ENCODE data around the gene MRPL42.

DNA sequence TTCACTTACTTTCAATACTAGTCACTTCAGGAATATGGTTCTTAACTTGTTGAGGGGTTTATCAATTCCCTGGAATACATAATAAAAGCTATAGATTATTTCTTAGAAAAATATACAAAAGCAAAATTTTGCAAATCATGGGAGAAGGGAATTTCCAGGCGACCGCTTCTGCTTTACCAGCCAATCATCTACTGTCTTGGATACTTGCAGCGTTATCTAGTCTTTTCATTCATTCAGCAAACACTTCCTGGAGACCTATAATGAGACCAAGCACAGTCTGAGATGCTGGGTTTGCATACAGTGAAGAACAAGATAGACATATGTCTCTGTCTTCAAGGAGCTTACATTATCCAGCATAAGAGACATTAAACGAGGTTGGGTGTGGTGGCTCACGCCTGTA, 1.5 kb upstream of the MRPL42 start:
- TF ChIP-seq, protein P1, sequence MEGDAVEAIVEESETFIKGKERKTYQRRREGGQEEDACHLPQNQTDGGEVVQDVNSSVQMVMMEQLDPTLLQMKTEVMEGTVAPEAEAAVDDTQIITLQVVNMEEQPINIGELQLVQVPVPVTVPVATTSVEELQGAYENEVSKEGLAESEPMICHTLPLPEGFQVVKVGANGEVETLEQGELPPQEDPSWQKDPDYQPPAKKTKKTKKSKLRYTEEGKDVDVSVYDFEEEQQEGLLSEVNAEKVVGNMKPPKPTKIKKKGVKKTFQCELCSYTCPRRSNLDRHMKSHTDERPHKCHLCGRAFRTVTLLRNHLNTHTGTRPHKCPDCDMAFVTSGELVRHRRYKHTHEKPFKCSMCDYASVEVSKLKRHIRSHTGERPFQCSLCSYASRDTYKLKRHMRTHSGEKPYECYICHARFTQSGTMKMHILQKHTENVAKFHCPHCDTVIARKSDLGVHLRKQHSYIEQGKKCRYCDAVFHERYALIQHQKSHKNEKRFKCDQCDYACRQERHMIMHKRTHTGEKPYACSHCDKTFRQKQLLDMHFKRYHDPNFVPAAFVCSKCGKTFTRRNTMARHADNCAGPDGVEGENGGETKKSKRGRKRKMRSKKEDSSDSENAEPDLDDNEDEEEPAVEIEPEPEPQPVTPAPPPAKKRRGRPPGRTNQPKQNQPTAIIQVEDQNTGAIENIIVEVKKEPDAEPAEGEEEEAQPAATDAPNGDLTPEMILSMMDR (IDR thresholded peaks at IDR 0.05) = no peak
- TF ChIP-seq, protein P2, sequence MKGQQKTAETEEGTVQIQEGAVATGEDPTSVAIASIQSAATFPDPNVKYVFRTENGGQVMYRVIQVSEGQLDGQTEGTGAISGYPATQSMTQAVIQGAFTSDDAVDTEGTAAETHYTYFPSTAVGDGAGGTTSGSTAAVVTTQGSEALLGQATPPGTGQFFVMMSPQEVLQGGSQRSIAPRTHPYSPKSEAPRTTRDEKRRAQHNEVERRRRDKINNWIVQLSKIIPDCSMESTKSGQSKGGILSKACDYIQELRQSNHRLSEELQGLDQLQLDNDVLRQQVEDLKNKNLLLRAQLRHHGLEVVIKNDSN (CRISPR knock-in tag; IDR thresholded peaks at IDR 0.05) = no peak
- TF ChIP-seq, protein P3, sequence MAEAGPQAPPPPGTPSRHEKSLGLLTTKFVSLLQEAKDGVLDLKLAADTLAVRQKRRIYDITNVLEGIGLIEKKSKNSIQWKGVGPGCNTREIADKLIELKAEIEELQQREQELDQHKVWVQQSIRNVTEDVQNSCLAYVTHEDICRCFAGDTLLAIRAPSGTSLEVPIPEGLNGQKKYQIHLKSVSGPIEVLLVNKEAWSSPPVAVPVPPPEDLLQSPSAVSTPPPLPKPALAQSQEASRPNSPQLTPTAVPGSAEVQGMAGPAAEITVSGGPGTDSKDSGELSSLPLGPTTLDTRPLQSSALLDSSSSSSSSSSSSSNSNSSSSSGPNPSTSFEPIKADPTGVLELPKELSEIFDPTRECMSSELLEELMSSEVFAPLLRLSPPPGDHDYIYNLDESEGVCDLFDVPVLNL (CRISPR knock-in tag; IDR thresholded peaks at IDR 0.05; ENCODE audit: borderline replicate concordance, low read depth) = no peak
- TF ChIP-seq SP1 (CRISPR knock-in tag; conservative IDR thresholded peaks at IDR 0.05) = no peak
- TF ChIP-seq CREB1 (CRISPR knock-in tag; IDR thresholded peaks at IDR 0.05) = no peak
